ACHN (cell line): Measurements from ENCODE around the gene EPHX1.
A peak's percentile ranks its signal among the peaks of the same experiment; 100 is the strongest.

ENCODE experiments used
- DNase-seq: peaks from one replicate; pipeline ENCODE4 v3.0.0-alpha.2; 2015
- in situ Hi-C: cut with HindIII; loops from 2 replicates; pipeline ENCODE4 v1.10.0; 2017; ENCODE audit warnings: low sequenced_read_pairs, low pct_ligation_motif_present, low pct_unique_long_range_greater_than_20kb

EPHX1 gene

GRCh38 chr1:225848030-225848955, 38.4 kb downstream of the EPHX1 start:
- no peak for DNase-seq

GRCh38 chr1:225849925-225850324, 40.0 kb downstream of the EPHX1 start:
- in situ Hi-C loops = no loop called here
- DNase-seq = no peak

More at GRCh38 chr1:225848030-225848955, 38.4 kb downstream of the EPHX1 start:
- in situ Hi-C loops = no loop called here

DNA sequence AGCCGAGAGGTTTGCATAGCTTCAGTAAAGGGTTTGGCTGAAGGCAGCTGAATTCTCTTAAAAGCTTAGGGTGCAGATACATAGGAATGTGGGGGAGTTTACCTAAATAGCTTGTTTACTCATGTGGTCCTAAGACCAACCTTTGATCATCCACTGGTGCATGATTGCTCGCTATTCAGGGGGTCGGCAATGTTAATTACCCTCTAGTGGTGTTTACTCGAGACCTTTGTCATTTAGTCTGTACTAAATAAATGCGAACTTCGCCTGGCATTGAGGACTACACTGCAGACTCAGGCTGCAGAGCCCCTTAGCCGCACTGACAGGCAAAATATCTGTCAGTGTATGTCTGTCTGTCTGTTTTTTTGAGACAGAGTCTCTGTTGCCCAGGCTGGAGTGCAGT, 40.4 kb downstream of the EPHX1 start:
- DNase-seq = no peak
- in situ Hi-C loops = no loop called here

GRCh38 chr1:225851805-225852204, 41.9 kb downstream of the EPHX1 start:
- in situ Hi-C loops = no loop called here

DNA sequence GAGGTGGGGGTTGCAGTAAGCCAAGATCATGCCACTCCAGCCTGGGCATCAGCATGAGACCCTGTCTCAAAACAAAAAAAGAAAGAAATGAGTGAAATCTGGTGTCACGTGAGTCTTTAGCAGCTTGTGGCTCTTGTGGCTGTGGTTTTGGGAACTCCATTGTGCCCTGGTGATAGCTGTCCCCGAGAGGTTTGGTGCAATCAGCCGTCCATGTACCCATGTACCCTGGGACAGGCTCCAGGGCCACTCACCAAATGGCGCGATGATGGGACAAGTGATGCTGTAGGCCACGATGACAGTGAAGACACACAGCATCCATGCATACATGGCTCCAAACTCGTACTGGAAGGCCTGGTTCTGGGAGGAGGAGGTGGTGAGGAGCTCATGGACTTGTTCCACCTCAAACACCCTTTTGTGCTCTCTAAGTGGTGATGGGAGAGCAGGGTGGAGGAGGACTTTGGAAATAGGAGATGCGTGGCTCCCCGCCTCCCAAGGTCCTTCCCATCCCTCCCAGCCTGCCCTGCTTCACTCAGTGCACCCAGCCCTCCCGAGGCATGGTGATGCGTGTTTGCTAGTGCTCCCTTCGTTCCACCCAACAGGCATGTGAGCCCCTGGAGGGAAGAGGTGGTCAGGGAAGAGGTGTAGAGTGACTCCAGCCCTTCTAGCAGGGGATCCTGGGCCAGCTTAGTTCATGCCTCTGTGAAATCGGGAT, 42.6 kb downstream of the EPHX1 start:
- no peak for DNase-seq
- in situ Hi-C loops = no loop called here

More at GRCh38 chr1:225851805-225852204, 41.9 kb downstream of the EPHX1 start:
- no peak for DNase-seq

DNA sequence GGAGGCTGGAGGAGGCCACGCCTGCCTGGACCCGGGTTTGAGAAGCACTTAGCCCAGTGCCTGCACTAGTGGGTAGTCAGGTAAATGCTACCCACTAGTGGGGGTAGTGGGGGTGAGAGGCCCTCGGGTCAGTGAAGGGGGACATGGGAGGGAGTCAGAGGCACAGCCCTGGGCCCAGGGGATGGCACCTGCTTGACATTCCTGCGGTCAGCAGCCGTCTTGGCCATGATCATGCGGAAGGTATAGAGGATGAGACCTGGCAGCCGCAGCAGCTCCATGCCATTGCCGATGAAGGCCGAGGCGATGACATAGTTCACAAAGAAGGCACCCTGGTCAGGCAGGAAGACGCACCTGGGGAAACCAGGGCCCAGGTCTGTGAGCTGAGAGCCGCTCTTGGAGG, 43.5 kb downstream of the EPHX1 start:
- in situ Hi-C loops = no loop called here
- no peak for DNase-seq

DNA sequence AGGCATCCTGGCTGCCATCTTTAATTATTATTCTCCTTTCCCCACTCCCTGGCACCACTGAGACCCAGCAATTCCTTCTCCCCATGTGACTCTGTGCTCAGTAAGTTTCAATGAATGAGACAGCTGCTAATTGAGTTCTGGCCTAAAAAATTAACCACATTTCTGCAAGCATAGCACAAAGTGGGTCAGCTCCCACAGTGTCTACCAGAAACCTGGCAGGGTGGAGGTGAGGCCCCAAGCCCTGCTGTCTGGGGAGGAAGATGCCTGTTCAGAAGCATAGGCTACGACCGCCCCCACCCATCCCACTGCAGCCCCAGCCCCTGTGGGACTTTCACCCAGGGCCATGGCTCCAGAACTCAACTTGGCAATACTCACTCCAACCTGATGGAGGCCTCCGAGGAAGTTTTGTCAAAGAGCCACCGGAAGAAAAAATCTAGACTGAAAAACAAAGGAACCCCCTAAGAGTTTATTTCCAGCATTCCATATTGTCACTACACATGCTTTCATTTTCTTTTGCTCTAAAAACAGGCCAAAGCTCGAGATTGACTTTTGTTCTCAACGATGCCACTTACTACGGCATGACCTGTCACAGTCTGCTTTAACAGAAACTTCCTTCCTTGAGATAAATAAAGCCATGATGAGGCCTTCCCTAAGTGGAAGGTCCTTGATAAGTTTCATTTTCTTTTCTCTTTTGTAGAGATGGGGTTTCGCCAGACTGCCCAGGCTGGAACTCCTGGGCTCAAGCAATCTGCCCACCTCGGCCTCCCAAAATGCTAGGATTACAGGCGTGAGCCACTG, 45.8 kb downstream of the EPHX1 start:
- DNase-seq = no peak
- in situ Hi-C loops = no loop called here

DNA sequence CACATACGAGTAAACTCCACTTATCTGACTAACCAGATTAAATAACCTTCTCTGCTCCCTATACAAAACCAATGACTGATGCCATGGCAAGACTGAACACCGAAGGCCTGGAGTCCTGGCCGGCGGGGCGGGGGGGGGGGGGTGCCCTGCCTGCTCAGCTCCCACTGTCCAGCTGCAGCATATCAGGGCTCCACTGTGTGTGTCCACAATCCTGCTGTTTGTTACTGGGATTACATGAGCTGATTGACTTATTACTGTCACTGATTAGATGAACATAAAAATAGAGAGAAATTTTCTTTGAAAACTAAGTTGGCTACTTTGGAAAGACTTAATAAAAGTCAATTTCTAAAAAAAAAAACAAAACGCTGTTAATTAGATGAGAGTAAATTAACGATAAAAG, 47.3 kb downstream of the EPHX1 start:
- no peak for DNase-seq
- in situ Hi-C loops = no loop called here

DNA sequence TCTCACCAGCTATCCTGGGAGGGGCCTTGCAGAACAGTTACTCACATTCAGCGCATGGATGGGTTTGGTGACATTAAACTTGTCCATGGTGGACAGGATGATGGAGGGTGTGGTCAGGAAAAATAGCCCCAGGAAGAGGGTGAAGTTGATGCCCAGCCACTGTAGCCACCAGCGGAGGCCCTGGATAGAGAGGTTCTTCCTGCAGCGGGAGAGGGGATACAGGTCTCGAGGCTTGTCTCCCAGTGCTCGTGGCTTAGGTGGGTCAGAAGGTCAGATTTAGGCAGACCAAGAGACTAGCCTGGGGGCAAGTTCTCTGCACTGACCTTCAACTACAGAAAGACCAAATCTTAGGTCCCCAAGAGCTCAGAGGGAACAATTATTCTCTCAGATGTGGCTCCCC, 49.2 kb downstream of the EPHX1 start:
- in situ Hi-C loops = no loop called here

DNA sequence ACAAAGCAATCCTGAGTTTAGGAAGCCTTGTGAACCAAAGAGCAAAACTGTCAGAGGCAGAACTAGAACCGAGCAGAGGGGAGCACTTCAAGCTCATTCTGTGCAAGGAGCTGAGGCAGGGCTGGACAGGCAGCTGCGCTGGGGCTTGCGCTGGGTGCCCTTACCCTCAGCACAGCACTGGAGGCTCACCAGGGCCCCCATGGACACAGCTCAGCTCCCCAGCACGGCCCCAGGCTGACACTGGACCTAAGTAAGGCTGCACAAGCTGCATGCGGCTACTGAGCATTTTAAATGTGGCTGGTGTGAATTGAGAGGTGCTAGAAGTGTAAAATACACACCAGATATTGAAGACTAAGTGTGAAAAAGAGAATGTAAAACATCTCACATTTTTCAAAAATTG, 50.2 kb downstream of the EPHX1 start:
- in situ Hi-C loops = no loop called here
- DNase-seq = no peak

More for the DNA sequence above, 49.2 kb downstream of the EPHX1 start:
- DNase-seq = no peak

GRCh38 chr1:225860876-225861441, 51.0 kb downstream of the EPHX1 start:
- in situ Hi-C loops = no loop called here
- DNase-seq = no peak

DNA sequence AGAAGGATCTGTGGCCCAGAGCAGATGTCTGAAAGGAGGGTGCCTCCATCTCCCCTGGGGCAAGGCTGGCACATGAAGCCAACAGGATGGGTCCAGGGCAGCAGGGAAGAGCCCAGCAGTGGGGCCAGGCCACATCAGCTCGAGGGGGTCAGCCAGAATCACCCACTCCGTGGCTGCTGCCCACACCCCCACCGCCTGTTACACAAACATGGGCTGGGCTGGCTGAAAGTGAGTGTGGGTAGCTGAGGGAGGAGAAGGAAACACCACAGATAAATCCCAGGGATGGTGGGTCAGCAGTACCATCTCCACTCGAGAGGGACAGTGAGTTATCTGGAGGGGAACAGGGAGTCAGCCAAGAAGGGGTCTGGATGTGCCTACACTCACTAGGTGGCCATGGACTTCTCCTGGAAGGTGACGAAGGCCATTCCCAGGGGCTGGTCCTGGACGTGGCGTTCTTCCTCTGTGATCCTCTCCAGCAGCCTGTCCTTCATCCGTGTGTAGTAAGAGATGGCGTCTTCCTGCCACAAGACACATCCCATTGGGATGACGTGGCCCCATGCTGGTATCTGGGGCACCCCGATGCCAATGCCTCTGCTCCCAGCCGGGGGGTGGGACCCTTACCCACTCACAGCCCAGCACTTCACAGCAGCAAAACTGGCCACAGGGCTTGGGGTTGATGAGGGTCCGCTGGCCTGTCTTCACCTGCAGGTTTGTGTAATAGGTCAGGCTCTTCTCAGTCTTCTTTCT, 52.1 kb downstream of the EPHX1 start:
- in situ Hi-C loops = no loop called here

GRCh38 chr1:225862581-225862950, 52.6 kb downstream of the EPHX1 start:
- DNase-seq = no peak
- in situ Hi-C loops = no loop called here

More for the DNA sequence above, 52.1 kb downstream of the EPHX1 start:
- DNase-seq = no peak

- DNase-seq = peak; percentile 55
- in situ Hi-C loops = no loop called here
These were observed 53.2 kb downstream of the EPHX1 start for GRCh38 chr1:225863167-225863566.

DNA sequence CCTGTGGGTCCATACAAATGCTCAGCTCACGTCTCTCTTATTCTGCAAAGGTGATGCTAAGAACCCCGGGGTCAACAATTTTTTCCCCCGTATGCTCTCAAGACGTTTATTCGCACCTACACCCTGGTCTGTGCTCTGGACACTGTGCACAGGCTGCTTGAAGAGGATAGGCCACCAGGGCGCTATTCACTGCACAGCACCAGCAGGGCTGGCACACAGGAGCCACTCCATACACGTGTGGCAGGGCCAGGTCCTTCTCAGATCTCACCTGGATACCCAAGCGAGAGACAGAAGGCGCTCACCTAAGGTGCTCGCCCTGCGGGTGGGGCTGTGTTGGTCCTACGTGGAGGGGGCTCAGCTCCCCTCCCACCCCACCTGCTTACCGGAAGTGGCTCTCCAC, 55.6 kb downstream of the EPHX1 start:
- no peak for DNase-seq
- in situ Hi-C loops = no loop called here

DNA sequence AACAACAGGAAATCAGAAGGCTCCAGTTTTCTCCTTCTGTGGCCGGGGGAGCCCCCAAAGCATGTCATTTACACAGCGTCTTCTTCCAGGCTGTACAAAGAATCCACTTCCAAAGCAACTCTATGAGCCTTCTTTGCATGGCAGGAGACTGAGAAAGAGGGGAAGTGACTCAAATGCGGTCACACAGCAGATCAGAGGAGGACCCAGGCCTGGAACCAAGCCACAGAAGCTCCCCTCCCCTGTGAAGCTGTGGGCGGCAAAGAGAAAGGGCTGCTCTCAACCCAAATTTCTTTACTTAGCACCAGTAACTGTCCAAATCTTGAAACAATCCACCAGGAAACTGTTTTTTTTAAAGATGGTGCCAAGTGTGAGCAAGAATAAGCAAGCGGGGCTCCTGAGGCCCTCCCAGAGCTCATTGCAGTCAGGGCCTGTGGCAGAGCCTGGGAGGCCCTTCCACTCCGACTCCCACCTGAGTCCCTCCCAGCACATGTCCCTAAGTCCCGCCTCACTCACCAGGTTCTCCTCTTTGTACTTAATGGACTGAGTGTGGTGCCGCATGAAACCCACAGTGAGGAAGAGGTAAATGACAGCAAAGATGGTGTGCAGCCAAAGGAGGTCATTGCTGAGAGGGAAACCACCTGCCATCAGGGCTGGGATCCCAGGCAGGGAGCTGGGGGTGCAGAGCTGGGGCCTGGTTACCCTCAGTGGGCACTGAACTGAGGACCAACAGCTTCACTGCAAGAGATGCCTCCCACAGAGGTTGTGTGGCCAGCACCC, 56.3 kb downstream of the EPHX1 start:
- peak; percentile 45 for DNase-seq
- in situ Hi-C loops = no loop called here

GRCh38 chr1:225866981-225867380, 57.1 kb downstream of the EPHX1 start:
- in situ Hi-C loops = no loop called here
- no peak for DNase-seq
